Thyroid gland (tissue), 4 donors: ENCODE results near the gene GPX7. TPM values are rescaled to one million over a fixed set of nuclear protein-coding genes. Genes with fewer than 3 reads are reported as not detected.
"Not testable (repeated sequence)": the region's sequence is repeated elsewhere in the genome, so short reads cannot be mapped to it uniquely, and the experiment has no call there.

Experiments used
- DNase-seq, 2 donors: peaks; one replicate each; pipeline ENCODE4 v3.0.0-alpha.2; 2019
- H3K27ac ChIP-seq, 3 donors: fragments of 200-600 bp; sonication (generic); 1 replicate in 2 of 3; 2 replicates in 1 of 3; pipeline ENCODE4 v1.5.1; 2016 to 2019; ENCODE audit warnings: mild to moderate bottlenecking in 1 of 3, moderate library complexity in 1 of 3
- H3K27me3 ChIP-seq: fragments of 200-600 bp; sonication (generic); one replicate; pipeline ENCODE4 v1.5.1; 2019
- H3K36me3 ChIP-seq, 2 donors: fragments of 200-600 bp; sonication (generic); one replicate each; pipeline ENCODE4 v1.5.1; 2016 to 2019
- H3K4me1 ChIP-seq, 2 donors: fragments of 200-600 bp; sonication (generic); one replicate each; pipeline ENCODE4 v1.5.1; 2017 to 2019
- H3K4me3 ChIP-seq, 3 donors: fragments of 200-600 bp; sonication (generic); replicated peaks in 1 of 3; 1 replicate in 2 of 3; 2 replicates in 1 of 3; pipeline ENCODE4 v1.5.1; 2016; ENCODE audit warnings: mild to moderate bottlenecking in 1 of 3
- H3K9me3 ChIP-seq: fragments of 200-600 bp; sonication (generic); one replicate; pipeline ENCODE4 v1.5.1; 2017
- CTCF ChIP-seq, 6 experiments: fragments of 200-600 bp in 3 of 6; fragments of 450-650 bp in 3 of 6; sonication (generic) in 3 of 6; IDR thresholded peaks; one replicate each; pipeline ENCODE4 v1.5.1; 2016 to 2019; ENCODE audit warnings: antibody characterized with exemption in 6 of 6, mild to moderate bottlenecking in 2 of 6, inconsistent platforms in 1 of 6, moderate library complexity in 1 of 6
- POLR2A ChIP-seq, 2 donors: fragments of 450-650 bp; IDR thresholded peaks; one replicate each; pipeline ENCODE4 v1.6.1; 2017; ENCODE audit warnings: antibody characterized with exemption in 2 of 2, mild to moderate bottlenecking in 2 of 2, moderate library complexity in 1 of 2
- WGBS, 2 donors: methylation state at CpG; one replicate each; pipeline ENCODE4 v1.1.5; 2017; 5-methylcytosine and 5-hydroxymethylcytosine counted together
- intact Hi-C: fragments of 100-400 bp; cut with DNase I; formaldehyde crosslinking; loops from one replicate; pipeline ENCODE4 v1.15.1; 2023
- total RNA-seq, 4 donors: library from RNA; depleted of rRNA; stranded (reverse); fragments of >200 nt; gene quantifications; one replicate each; pipeline ENCODE4 v1.2.3, GENCODE V29; 2016

GPX7 gene
- total RNA-seq, 4 donors from 2014 or later, result 15.7 to 77.9 (median 32.1) TPM

DNA sequence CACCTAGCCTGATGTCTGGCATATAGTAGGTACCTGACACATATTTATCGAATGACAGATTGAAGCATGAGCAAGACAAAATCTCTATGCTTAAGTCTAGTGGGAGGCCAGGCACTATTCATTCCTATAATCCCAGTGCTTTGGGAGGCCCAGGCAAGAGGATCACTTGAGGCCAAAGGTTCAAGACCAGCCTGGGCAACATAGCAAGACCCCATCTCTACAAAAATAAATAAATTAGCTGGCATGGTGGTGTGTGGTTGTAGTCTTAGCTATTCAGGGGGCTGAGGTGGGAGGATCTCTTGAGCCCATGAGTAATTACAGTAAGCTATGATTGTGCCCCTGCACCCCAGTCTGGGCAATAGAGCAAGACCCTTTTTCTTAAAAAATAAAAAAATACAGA, 26.1 kb upstream of the GPX7 start:
- Histone ChIP-seq H3K4me1 (peaks cover 0 to 7% of the 10 kb centered on the region in 2 donors), H3K4me3 (no peak overlapping the region), H3K9me3 (no peaks in the 10 kb centered on the region), H3K27me3 (no peaks in the 10 kb centered on the region), H3K27ac (no peak overlapping the region), H3K36me3 (no peaks in the 10 kb centered on the region)
- TF ChIP-seq POLR2A (IDR thresholded peaks at IDR 0.05) (no peak), CTCF (IDR thresholded peaks at IDR 0.05) (no peak)
- DNase-seq, result no peak
- intact Hi-C loops, result no loop called here
- 95 to 97% methylated on average over 1 of the region's 1 CpG for WGBS, 2 donors

DNA sequence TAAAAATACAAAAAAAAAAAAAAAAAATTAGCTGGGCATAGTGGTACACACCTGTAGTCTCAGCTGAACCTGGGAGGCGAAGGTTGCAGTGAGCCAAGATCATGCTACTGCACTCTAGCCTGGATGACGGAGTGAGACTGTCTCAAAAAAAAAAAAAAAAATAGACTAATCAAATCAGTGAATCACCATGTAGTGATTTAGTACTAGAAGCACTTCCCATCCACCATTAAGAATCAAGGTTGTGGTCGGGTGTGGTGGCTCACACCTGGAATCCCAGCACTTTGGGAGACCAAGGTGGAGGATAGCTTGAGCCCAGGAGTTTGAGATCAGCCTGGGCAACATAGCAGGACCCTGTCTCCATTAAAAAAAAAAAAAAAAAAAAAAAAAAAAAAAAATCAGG, 24.1 kb upstream of the GPX7 start:
- H3K9me3 ChIP-seq, H3K27ac ChIP-seq, H3K27me3 ChIP-seq, H3K4me1 ChIP-seq, DNase-seq, intact Hi-C loops, H3K4me3 ChIP-seq, H3K36me3 ChIP-seq: not testable (repeated sequence)
- 93% methylated on average over 3 of the region's 3 CpGs for WGBS, 2 donors

DNA sequence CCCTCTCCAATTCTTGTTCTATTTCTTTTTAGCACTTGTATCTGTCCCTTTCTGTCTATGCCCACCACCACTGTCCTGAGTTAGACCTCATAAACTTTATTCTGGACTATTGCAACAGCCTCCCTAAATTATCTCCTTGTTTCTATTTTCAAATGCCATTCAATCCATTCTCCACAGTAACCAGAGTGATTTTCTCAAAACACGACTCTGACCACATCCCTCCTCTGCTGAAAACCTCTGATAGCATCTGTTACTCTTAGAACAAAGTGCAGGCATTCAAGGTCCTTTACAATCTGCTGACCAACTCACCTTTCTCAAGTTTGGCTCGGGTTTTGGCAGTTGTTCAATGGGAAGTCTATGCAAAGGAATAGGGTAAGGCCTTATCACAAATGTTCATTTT, 22.8 kb upstream of the GPX7 start:
- H3K36me3 ChIP-seq, result no peaks in the 10 kb centered on the region
- intact Hi-C loops, result no loop called here
- H3K4me3 ChIP-seq, result no peak overlapping the region
- no peak for DNase-seq
- no peak overlapping the region for H3K27ac ChIP-seq
- no peaks in the 10 kb centered on the region for H3K27me3 ChIP-seq
- H3K4me1 ChIP-seq, result no peaks in the 10 kb centered on the region
- 17 to 21% methylated on average over 2 of the region's 2 CpGs for WGBS, 2 donors
- H3K9me3 ChIP-seq, result no peaks in the 10 kb centered on the region
- TF ChIP-seq POLR2A (IDR thresholded peaks at IDR 0.05), result no peak
- no peak for TF ChIP-seq CTCF (IDR thresholded peaks at IDR 0.05)

DNA sequence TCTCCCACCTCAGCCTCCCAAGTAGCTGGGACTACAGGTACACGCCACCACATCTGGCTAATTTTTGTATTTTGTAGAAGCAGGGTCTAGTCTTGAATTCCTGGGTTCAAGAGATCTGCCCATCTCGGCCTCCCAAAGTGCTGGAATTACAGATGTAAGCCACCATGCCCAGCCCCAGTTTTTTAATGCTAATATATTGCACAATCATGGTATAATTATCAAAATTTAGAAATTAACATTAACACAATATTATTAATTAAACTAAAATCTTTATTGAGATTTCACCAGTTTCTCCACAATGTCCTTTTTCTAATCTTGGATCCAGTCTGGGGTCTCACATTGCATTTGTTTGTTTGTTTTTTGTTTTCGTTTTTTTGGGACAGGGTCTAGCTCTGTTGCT, 21.9 kb upstream of the GPX7 start:
- intact Hi-C loops, result no loop called here
- no peak overlapping the region for H3K4me3 ChIP-seq
- DNase-seq, result no peak
- no peaks in the 10 kb centered on the region for H3K36me3 ChIP-seq
- H3K27ac ChIP-seq, result no peak overlapping the region
- no peak for TF ChIP-seq CTCF (IDR thresholded peaks at IDR 0.05)
- TF ChIP-seq POLR2A (IDR thresholded peaks at IDR 0.05), result no peak
- no peaks in the 10 kb centered on the region for H3K9me3 ChIP-seq
- no peaks in the 10 kb centered on the region for H3K27me3 ChIP-seq
- WGBS, 2 donors, result 93% methylated on average over 3 of the region's 3 CpGs
- H3K4me1 ChIP-seq, result no peaks in the 10 kb centered on the region

GRCh38 chr1:52582116-52582696, 20.0 kb upstream of the GPX7 start:
- Histone ChIP-seq H3K9me3 (no peaks in the 10 kb centered on the region), H3K4me1 (no peaks in the 10 kb centered on the region), H3K36me3 (no peaks in the 10 kb centered on the region), H3K4me3 (no peak overlapping the region), H3K27ac (no peak overlapping the region), H3K27me3 (no peaks in the 10 kb centered on the region)
- no peak for DNase-seq
- intact Hi-C loops, result no loop called here
- WGBS, 2 donors, result 92 to 95% methylated on average over 10 of the region's 10 CpGs
- no peak for TF ChIP-seq CTCF (IDR thresholded peaks at IDR 0.05)
- TF ChIP-seq POLR2A (IDR thresholded peaks at IDR 0.05), result no peak

- 81 to 86% methylated on average over 1 of the region's 1 CpG for WGBS, 2 donors
- no peak for DNase-seq
- intact Hi-C loops, result no loop called here
- Histone ChIP-seq H3K27ac (no peak overlapping the region), H3K4me1 (no peaks in the 10 kb centered on the region), H3K9me3 (no peaks in the 10 kb centered on the region), H3K27me3 (no peaks in the 10 kb centered on the region), H3K4me3 (no peak overlapping the region), H3K36me3 (no peaks in the 10 kb centered on the region)
- no peak for TF ChIP-seq CTCF (IDR thresholded peaks at IDR 0.05)
- no peak for TF ChIP-seq POLR2A (IDR thresholded peaks at IDR 0.05)
Measured at GRCh38 chr1:52585474-52585873, 16.7 kb upstream of the GPX7 start.
